Glutamatergic neuron (in vitro differentiated cells): Measurements from ENCODE around the gene KDM6A. TPM values are rescaled to one million over a fixed set of nuclear protein-coding genes. Genes with fewer than 3 reads are reported as not detected.
"Not testable (repeated sequence)": the region's sequence is repeated elsewhere in the genome, so short reads cannot be mapped to it uniquely, and the experiment has no call there.

Experiments
- DNase-seq: peaks from one replicate; pipeline ENCODE4 v3.0.0; 2022
- H3K27ac Mint-ChIP-seq: one replicate; pipeline ENCODE4 v1.8.0; 2020; ENCODE audit warnings: mild to moderate bottlenecking, mixed read lengths, inconsistent platforms; ENCODE audit not compliant: unreplicated experiment
- H3K27me3 Mint-ChIP-seq: one replicate; pipeline ENCODE4 v1.8.0; 2020; ENCODE audit warnings: mild to moderate bottlenecking, moderate library complexity, mixed read lengths, inconsistent platforms; ENCODE audit not compliant: unreplicated experiment
- H3K36me3 Mint-ChIP-seq: one replicate; pipeline ENCODE4 v1.8.0; 2020; ENCODE audit warnings: mild to moderate bottlenecking, mixed read lengths, inconsistent platforms; ENCODE audit not compliant: unreplicated experiment
- H3K4me1 Mint-ChIP-seq: one replicate; pipeline ENCODE4 v1.8.0; 2020; ENCODE audit warnings: mild to moderate bottlenecking, low read depth, mixed read lengths, inconsistent platforms; ENCODE audit not compliant: unreplicated experiment
- H3K4me3 Mint-ChIP-seq: one replicate; pipeline ENCODE4 v1.8.0; 2020; ENCODE audit warnings: mild to moderate bottlenecking, mixed read lengths, inconsistent platforms; ENCODE audit not compliant: unreplicated experiment
- H3K9me3 Mint-ChIP-seq: one replicate; pipeline ENCODE4 v1.8.0; 2020; ENCODE audit warnings: mild to moderate bottlenecking, moderate library complexity, mixed read lengths, inconsistent platforms; ENCODE audit not compliant: unreplicated experiment
- total RNA-seq: library from RNA; stranded (reverse); fragmentation: NEBNext Ultra II Directional; extraction: Animal tissue kit (Norgen Biotek cat#: 25700); gene quantifications from one replicate; pipeline ENCODE4 v1.2.1, GENCODE V29; 2021; ENCODE audit not compliant: unreplicated experiment
- TF ChIP-seq, protein P1 (sequence below): fragments of 200-600 bp; sonication (generic); IDR thresholded peaks from one replicate; pipeline ENCODE4 v1.5.0; 2021; ENCODE audit not compliant: partially characterized antibody, unreplicated experiment

Gene KDM6A
- total RNA-seq, 1 donor from 2014 or later: 26.5 TPM

- no peaks in the 10 kb centered on the region for H3K4me1 Mint-ChIP-seq
- no peaks in the 10 kb centered on the region for H3K36me3 Mint-ChIP-seq
- H3K9me3 Mint-ChIP-seq: no peaks in the 10 kb centered on the region
- TF ChIP-seq, protein P1, sequence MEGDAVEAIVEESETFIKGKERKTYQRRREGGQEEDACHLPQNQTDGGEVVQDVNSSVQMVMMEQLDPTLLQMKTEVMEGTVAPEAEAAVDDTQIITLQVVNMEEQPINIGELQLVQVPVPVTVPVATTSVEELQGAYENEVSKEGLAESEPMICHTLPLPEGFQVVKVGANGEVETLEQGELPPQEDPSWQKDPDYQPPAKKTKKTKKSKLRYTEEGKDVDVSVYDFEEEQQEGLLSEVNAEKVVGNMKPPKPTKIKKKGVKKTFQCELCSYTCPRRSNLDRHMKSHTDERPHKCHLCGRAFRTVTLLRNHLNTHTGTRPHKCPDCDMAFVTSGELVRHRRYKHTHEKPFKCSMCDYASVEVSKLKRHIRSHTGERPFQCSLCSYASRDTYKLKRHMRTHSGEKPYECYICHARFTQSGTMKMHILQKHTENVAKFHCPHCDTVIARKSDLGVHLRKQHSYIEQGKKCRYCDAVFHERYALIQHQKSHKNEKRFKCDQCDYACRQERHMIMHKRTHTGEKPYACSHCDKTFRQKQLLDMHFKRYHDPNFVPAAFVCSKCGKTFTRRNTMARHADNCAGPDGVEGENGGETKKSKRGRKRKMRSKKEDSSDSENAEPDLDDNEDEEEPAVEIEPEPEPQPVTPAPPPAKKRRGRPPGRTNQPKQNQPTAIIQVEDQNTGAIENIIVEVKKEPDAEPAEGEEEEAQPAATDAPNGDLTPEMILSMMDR: no peak
- no peaks in the 10 kb centered on the region for H3K27me3 Mint-ChIP-seq
- DNase-seq: no peak
- no peak overlapping the region for H3K4me3 Mint-ChIP-seq
- no peak overlapping the region for H3K27ac Mint-ChIP-seq
Measured at GRCh38 chrX:45133465-45133864, 260.5 kb downstream of the KDM6A start.

- H3K27me3 Mint-ChIP-seq: no peaks in the 10 kb centered on the region
- DNase-seq: no peak
- H3K27ac Mint-ChIP-seq: no peak overlapping the region
- H3K9me3 Mint-ChIP-seq: no peaks in the 10 kb centered on the region
- no peaks in the 10 kb centered on the region for H3K36me3 Mint-ChIP-seq
- no peak overlapping the region for H3K4me3 Mint-ChIP-seq
- TF ChIP-seq, protein P1: no peak
- H3K4me1 Mint-ChIP-seq: no peaks in the 10 kb centered on the region
Measured at GRCh38 chrX:45134315-45134731, 261.3 kb downstream of the KDM6A start.

- Mint-ChIP-seq H3K9me3 (no peaks in the 10 kb centered on the region), H3K36me3 (no peaks in the 10 kb centered on the region), H3K4me1 (no peaks in the 10 kb centered on the region), H3K4me3 (no peak overlapping the region), H3K27ac (no peak overlapping the region), H3K27me3 (no peaks in the 10 kb centered on the region)
- no peak for DNase-seq
- TF ChIP-seq, protein P1: no peak
Measured at GRCh38 chrX:45134775-45135174, 261.8 kb downstream of the KDM6A start.

- not testable (repeated sequence) for H3K36me3 Mint-ChIP-seq, H3K27ac Mint-ChIP-seq, DNase-seq, H3K4me3 Mint-ChIP-seq, H3K27me3 Mint-ChIP-seq, H3K4me1 Mint-ChIP-seq, H3K9me3 Mint-ChIP-seq
Measured at GRCh38 chrX:45135391-45136075, 262.5 kb downstream of the KDM6A start.

GRCh38 chrX:45137531-45137930 is 264.5 kb downstream of the KDM6A start:
- Mint-ChIP-seq H3K4me1 (no peaks in the 10 kb centered on the region), H3K27ac (no peak overlapping the region), H3K4me3 (no peak overlapping the region), H3K36me3 (no peaks in the 10 kb centered on the region), H3K9me3 (no peaks in the 10 kb centered on the region), H3K27me3 (no peaks in the 10 kb centered on the region)
- DNase-seq: no peak
- TF ChIP-seq, protein P1: no peak
